ENCODE results near the gene LYST.

Gene LYST

GRCh38 chr1:235741294-235741693, 125.4 kb downstream of the LYST start:
- DNase-seq (ENCODE audit: extremely low read depth, insufficient read length), result no peak
- no peak overlapping the region for H3K4me3 ChIP-seq (replicated peaks; ENCODE audit: low read depth, low read length)
- no peaks in the 10 kb centered on the region; the same call in none of the 2 replicates for H3K36me3 ChIP-seq (ENCODE audit: control insufficient read depth, insufficient read depth, low read length)
- H3K27me3 ChIP-seq (replicated peaks; ENCODE audit: control insufficient read depth, insufficient read depth, low read length), result no peaks in the 10 kb centered on the region
- TF ChIP-seq, protein P1, sequence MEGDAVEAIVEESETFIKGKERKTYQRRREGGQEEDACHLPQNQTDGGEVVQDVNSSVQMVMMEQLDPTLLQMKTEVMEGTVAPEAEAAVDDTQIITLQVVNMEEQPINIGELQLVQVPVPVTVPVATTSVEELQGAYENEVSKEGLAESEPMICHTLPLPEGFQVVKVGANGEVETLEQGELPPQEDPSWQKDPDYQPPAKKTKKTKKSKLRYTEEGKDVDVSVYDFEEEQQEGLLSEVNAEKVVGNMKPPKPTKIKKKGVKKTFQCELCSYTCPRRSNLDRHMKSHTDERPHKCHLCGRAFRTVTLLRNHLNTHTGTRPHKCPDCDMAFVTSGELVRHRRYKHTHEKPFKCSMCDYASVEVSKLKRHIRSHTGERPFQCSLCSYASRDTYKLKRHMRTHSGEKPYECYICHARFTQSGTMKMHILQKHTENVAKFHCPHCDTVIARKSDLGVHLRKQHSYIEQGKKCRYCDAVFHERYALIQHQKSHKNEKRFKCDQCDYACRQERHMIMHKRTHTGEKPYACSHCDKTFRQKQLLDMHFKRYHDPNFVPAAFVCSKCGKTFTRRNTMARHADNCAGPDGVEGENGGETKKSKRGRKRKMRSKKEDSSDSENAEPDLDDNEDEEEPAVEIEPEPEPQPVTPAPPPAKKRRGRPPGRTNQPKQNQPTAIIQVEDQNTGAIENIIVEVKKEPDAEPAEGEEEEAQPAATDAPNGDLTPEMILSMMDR (IDR thresholded peaks at IDR 0.05; ENCODE audit: insufficient read depth, low read length, poor library complexity, severe bottlenecking), result no peak

DNA sequence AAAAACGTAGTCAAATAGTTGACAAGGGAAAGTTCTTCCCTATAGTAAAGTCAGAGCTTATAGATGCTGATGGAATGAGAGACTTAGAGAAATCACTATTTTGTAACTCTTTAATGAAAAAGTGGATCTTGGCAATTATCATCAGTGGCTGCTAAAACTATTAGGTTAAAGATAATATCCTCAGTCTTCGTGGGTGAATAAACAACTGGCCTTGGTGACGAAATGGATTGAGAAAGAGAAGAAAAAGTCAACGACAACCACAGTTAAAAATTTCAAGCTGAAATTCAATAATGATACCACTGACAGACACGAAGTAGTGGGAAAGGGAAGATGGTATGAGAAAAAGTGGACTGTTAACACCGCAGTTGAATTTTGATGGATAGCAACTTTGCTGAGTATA, 127.1 kb downstream of the LYST start:
- TF ChIP-seq, protein P1 (IDR thresholded peaks at IDR 0.05; ENCODE audit: insufficient read depth, low read length, poor library complexity, severe bottlenecking), result no peak
- Histone ChIP-seq H3K27me3 (replicated peaks; ENCODE audit: control insufficient read depth, insufficient read depth, low read length) (no peaks in the 10 kb centered on the region), H3K4me3 (replicated peaks; ENCODE audit: low read depth, low read length) (no peak overlapping the region), H3K36me3 (ENCODE audit: control insufficient read depth, insufficient read depth, low read length) (no peaks in the 10 kb centered on the region; the same call in 1 of the 2 replicates)
- DNase-seq (ENCODE audit: extremely low read depth, insufficient read length), result no peak

GRCh38 chr1:235739124-235739523, 127.6 kb downstream of the LYST start:
- no peak overlapping the region for H3K4me3 ChIP-seq (replicated peaks; ENCODE audit: low read depth, low read length)
- DNase-seq (ENCODE audit: extremely low read depth, insufficient read length), result no peak
- H3K36me3 ChIP-seq (ENCODE audit: control insufficient read depth, insufficient read depth, low read length), result no peaks in the 10 kb centered on the region; the same call in 1 of the 2 replicates
- H3K27me3 ChIP-seq (replicated peaks; ENCODE audit: control insufficient read depth, insufficient read depth, low read length), result no peaks in the 10 kb centered on the region
- TF ChIP-seq, protein P1 (IDR thresholded peaks at IDR 0.05; ENCODE audit: insufficient read depth, low read length, poor library complexity, severe bottlenecking), result no peak

DNA sequence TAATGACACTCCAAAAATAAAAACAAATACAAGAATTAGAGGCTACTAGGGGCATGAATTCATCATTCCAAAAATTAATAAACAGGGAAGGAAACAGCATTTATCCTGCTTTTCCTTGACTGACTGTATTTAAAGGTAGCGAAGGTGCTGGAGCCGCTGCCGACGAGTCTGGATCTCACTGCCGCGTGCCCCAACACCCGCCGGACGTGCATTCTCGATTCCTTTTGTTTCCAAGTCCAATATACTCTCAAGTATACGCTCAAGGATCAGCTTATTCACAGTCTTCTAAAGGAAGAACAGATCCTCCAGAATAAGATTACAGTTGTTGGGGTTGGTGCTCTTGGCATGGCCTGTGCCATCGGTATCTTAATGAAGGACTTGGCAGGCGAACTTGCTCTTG, 129.0 kb downstream of the LYST start:
- no peak for DNase-seq (ENCODE audit: extremely low read depth, insufficient read length)
- Histone ChIP-seq H3K36me3 (ENCODE audit: control insufficient read depth, insufficient read depth, low read length) (no peaks in the 10 kb centered on the region; the same call in 1 of the 2 replicates), H3K4me3 (replicated peaks; ENCODE audit: low read depth, low read length) (no peak overlapping the region), H3K27me3 (replicated peaks; ENCODE audit: control insufficient read depth, insufficient read depth, low read length) (no peaks in the 10 kb centered on the region)
- TF ChIP-seq, protein P1 (IDR thresholded peaks at IDR 0.05; ENCODE audit: insufficient read depth, low read length, poor library complexity, severe bottlenecking), result no peak

GRCh38 chr1:235736263-235736662, 130.4 kb downstream of the LYST start:
- Histone ChIP-seq H3K36me3 (ENCODE audit: control insufficient read depth, insufficient read depth, low read length) (no peaks in the 10 kb centered on the region; the same call in 1 of the 2 replicates), H3K27me3 (replicated peaks; ENCODE audit: control insufficient read depth, insufficient read depth, low read length) (no peaks in the 10 kb centered on the region), H3K4me3 (replicated peaks; ENCODE audit: low read depth, low read length) (no peak overlapping the region)
- TF ChIP-seq, protein P1 (IDR thresholded peaks at IDR 0.05; ENCODE audit: insufficient read depth, low read length, poor library complexity, severe bottlenecking), result no peak
- no peak for DNase-seq (ENCODE audit: extremely low read depth, insufficient read length)

DNA sequence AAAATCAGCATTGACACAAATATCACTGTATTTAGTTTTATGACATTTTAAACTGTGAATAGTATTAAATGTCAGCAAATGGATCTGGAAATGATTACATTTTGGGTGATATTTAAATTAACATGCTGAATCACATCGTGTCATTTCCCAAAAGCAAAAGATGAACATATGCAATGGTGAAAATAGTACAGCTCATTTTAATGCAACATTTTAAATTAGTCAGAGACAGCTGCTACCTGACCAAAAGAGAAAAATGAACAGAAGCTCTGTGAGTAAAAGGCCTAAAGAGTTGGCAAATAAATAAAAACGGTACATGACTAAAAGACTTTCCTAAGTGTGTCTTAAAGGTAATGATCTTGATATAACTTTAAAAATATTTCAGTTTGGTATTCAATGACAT, 131.1 kb downstream of the LYST start:
- Histone ChIP-seq H3K27me3 (replicated peaks; ENCODE audit: control insufficient read depth, insufficient read depth, low read length) (no peaks in the 10 kb centered on the region), H3K36me3 (ENCODE audit: control insufficient read depth, insufficient read depth, low read length) (no peaks in the 10 kb centered on the region; the same call in 1 of the 2 replicates), H3K4me3 (replicated peaks; ENCODE audit: low read depth, low read length) (no peak overlapping the region)
- DNase-seq (ENCODE audit: extremely low read depth, insufficient read length), result no peak
- TF ChIP-seq, protein P1 (IDR thresholded peaks at IDR 0.05; ENCODE audit: insufficient read depth, low read length, poor library complexity, severe bottlenecking), result no peak
